Coronary artery (tissue), 2 donors: Measurements from ENCODE around the gene CDH4.

Source experiments
- DNase-seq: peaks from one replicate; pipeline ENCODE4 v3.0.0-alpha.2; 2017; ENCODE audit warnings: low spot score
- H3K27ac ChIP-seq, 2 donors: fragments of 200-600 bp; sonication (generic); one replicate each; pipeline ENCODE4 v1.5.1; 2016 to 2019
- H3K4me3 ChIP-seq: fragments of 200-600 bp; sonication (generic); 2 replicates; pipeline ENCODE4 v1.5.1; 2016; ENCODE audit warnings: mild to moderate bottlenecking, moderate library complexity
- TF ChIP-seq, protein P1 (sequence below): fragments of 200-600 bp; sonication (generic); IDR thresholded peaks from one replicate; pipeline ENCODE4 v1.5.1; 2019; ENCODE audit warnings: antibody characterized with exemption

Gene CDH4

DNA sequence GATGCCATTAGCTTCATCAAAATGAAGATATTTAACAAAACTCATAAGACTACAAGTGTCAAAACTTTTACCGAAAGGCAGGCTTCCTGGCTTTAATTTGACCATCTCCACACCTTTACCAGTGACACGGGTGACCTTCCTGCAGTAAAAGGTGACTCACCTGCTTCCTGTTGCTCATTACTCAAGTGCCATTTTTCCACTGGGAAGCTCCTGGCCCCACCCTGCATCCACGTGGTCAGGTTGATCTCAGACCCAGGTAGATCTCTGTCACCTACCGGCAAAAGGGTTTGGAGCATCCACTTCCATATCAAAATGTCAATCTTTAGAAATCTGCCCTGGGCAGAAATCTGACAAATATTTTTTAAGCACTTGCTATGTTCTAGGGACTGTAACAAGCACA is 31.9 kb upstream of the CDH4 start:
- no peak overlapping the region for H3K4me3 ChIP-seq
- DNase-seq, result no peak
- no peak overlapping the region for H3K27ac ChIP-seq
- TF ChIP-seq, protein P1, sequence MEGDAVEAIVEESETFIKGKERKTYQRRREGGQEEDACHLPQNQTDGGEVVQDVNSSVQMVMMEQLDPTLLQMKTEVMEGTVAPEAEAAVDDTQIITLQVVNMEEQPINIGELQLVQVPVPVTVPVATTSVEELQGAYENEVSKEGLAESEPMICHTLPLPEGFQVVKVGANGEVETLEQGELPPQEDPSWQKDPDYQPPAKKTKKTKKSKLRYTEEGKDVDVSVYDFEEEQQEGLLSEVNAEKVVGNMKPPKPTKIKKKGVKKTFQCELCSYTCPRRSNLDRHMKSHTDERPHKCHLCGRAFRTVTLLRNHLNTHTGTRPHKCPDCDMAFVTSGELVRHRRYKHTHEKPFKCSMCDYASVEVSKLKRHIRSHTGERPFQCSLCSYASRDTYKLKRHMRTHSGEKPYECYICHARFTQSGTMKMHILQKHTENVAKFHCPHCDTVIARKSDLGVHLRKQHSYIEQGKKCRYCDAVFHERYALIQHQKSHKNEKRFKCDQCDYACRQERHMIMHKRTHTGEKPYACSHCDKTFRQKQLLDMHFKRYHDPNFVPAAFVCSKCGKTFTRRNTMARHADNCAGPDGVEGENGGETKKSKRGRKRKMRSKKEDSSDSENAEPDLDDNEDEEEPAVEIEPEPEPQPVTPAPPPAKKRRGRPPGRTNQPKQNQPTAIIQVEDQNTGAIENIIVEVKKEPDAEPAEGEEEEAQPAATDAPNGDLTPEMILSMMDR, result no peak

DNA sequence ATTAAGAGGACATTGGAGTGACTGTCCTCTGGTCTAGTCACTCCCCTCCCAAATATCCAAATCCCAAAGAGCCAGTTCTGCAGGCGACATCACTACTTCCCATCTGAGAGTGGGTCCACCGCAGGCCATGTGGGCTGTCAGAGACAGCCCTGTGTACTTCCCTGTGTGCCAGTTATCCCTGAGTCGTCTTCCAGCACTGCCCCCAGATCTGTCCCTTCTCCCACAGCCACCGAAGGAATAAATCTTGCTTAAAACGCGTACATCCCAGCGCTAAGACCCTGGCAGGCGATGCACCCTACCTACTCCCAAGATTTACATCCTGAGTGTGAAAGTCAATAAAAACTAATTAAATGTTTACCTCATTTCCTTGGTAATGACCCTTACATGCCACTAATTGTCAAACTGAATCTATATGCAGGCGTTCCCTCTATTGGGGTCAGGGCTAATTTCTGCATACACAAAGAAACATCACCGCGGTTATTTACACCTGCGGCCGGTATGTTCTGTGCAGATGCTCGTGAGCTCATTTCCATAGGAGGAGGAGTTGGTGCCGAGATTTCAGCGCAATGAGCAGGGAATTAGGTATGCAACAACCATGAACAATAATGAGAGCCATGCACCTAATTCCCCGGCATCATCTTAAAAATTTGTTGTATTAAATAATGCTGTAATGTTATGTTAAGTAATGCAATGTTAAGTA is 31.3 kb upstream of the CDH4 start:
- Histone ChIP-seq H3K27ac (no peak overlapping the region), H3K4me3 (no peak overlapping the region)
- DNase-seq, result no peak
- TF ChIP-seq, protein P1, result no peak

GRCh38 chr20:61222699-61223098 is 29.4 kb upstream of the CDH4 start:
- Histone ChIP-seq H3K27ac (no peak overlapping the region), H3K4me3 (no peak overlapping the region)
- TF ChIP-seq, protein P1, result no peak
- no peak for DNase-seq

DNA sequence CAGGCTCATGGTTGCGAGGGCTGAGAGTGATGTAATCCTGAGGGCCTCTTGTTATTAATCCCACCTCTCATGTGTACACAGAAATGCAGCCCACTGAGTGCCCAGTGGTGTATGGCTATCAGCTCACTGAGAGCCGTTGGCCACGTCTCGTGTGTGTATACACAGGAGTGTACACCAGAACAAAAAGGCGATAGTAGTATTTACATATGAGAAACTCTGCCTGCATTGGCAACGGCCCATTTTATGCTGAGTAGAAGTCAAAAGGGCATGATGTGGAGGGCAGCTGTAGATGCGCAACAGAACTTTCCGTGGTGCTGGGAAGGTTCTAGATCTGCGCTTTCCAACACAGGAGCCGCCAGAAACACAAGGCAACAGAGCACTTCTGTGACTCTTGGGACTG is 28.9 kb upstream of the CDH4 start:
- TF ChIP-seq, protein P1, result no peak
- H3K27ac ChIP-seq, result no peak overlapping the region
- no peak for DNase-seq

DNA sequence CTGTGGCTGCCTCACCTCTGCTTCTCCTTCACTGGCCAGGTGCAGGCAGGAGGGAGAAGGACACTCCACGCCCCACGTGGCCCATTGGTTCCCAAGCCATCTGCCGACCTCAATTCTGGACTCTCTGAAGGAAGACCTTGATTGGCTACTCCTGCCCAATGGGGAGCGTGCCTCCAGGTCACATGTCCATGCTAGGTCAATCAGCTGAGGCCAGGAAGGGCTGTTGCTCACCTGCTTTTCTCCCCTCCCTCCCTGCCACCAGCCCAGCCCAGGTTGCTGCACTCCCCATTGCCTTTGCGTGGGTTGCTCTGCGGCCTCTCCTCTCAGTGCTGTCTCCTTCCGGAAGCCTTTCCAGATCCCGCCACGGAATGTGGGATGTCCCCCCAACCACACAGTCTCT is 21.9 kb upstream of the CDH4 start:
- Histone ChIP-seq H3K4me3 (no peak overlapping the region), H3K27ac (no peak overlapping the region)
- no peak for DNase-seq
- TF ChIP-seq, protein P1, result no peak

More for the DNA sequence above, 28.9 kb upstream of the CDH4 start:
- H3K4me3 ChIP-seq, result no peak overlapping the region

DNA sequence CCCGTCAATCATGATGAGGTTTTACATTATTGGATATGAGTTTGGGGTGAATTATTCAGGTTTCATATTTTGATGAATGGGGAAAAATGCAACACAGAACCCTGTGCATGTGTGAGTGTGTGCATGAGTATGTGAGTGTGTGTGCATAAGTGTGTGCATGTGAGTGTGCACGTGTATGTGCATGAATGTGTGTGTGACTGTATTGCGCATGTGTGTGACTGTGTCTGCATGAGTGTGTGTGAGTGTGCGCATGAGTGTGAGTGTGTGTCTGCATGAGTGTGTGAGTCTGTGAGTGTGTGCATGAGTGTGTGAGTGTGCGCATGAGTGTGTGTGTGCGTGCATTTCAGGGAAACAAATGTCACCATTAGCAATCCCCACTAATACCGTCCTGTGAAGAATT is 18.5 kb upstream of the CDH4 start:
- DNase-seq, result no peak
- TF ChIP-seq, protein P1, result no peak
- H3K4me3 ChIP-seq, result no peak overlapping the region
- H3K27ac ChIP-seq, result no peak overlapping the region

DNA sequence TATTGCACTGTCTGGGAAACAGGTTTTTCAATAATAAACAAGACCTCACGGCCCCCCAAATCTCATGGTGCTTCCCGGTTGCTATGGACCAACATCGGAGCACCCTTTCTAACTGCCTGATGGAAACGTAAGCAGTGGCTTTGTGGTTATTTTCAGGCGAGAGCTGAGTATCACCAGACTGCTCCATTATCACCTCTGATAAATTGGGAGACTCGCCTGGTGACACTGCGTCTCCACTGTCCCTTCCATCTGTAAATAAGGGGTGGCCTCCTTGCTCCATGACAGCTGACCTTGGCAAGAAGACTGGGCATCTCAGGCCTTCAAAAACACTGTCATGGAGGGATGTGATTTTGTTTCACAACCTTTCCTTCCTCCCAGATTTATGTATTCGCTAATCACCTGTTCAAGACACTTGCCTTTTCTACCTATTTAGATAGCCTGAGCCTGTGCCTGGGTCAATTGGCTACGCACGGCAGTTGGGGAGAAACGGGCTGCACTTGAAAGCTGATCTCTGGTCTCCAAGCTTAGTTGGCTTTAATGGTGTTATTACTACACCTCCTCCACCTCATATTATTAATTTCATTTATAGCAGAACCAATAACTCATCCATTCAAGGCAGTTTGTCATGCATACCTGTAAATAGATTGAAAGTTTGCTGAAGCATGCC is 17.7 kb upstream of the CDH4 start:
- no peak for DNase-seq
- TF ChIP-seq, protein P1, result no peak
- Histone ChIP-seq H3K27ac (no peak overlapping the region), H3K4me3 (no peak overlapping the region)
